HepG2 (cell line): Measurements from ENCODE around the gene AHCY. TPM values are rescaled to one million over a fixed set of nuclear protein-coding genes. Genes with fewer than 3 reads are reported as not detected.

Experiments used
- AGO2 ChIP-seq: fragments of 200-400 bp; formaldehyde crosslinking; optimal IDR thresholded peaks from 2 replicates; pipeline ENCODE3; 2017; ENCODE audit warnings: mild to moderate bottlenecking, low read depth, low read length, moderate library complexity
- ARNT ChIP-seq: fragments of 450-650 bp; IDR thresholded peaks from 2 replicates; pipeline ENCODE4 v1.6.1; 2017
- ASH2L ChIP-seq: fragments of 300-600, 200-600 bp; sonication (generic); IDR thresholded peaks from 2 replicates; pipeline ENCODE4 v1.7.0; 2017; ENCODE audit warnings: low read depth, mild to moderate bottlenecking, moderate library complexity, mixed read lengths, low read length; ENCODE audit not compliant: insufficient read length
- ATRX ChIP-seq: sonication (generic); formaldehyde crosslinking; IDR thresholded peaks from 2 replicates; pipeline ENCODE4 v1.4.0; 2020; ENCODE audit warnings: missing genetic modification reagents, borderline replicate concordance
- BCL6 ChIP-seq: IDR thresholded peaks from 2 replicates; pipeline ENCODE4 v1.6.1; 2016; ENCODE audit warnings: missing genetic modification reagents, missing compliant biosample characterization
- CBX1 ChIP-seq: IDR thresholded peaks from one replicate; pipeline ENCODE4 v1.6.1; 2016; ENCODE audit warnings: antibody characterized with exemption, low read depth
- HNF4A ChIP-seq: sonication (generic); formaldehyde crosslinking; IDR thresholded peaks from 2 replicates; pipeline ENCODE4 v1.4.0; 2020; ENCODE audit warnings: missing genetic modification reagents
- KMT2A ChIP-seq: sonication (generic); formaldehyde crosslinking; IDR thresholded peaks from 2 replicates; pipeline ENCODE4 v1.4.0; 2020; ENCODE audit warnings: missing genetic modification reagents
- MYPOP ChIP-seq: sonication (generic); formaldehyde crosslinking; IDR thresholded peaks from 2 replicates; pipeline ENCODE4 v1.8.1; 2023; ENCODE audit warnings: mild to moderate bottlenecking, moderate library complexity, missing genetic modification reagents
- RFX1 ChIP-seq: fragments of 450-650 bp; IDR thresholded peaks from 2 replicates; pipeline ENCODE4 v1.6.1; 2017
- SCMH1 ChIP-seq: sonication (generic); formaldehyde crosslinking; IDR thresholded peaks from 2 replicates; pipeline ENCODE4 v1.9.0; 2021; ENCODE audit warnings: missing genetic modification reagents, mild to moderate bottlenecking, borderline replicate concordance
- SMARCE1 ChIP-seq: fragments of 450-650 bp; IDR thresholded peaks from 2 replicates; pipeline ENCODE4 v1.6.1; 2017; ENCODE audit warnings: borderline replicate concordance
- SRSF9 ChIP-seq: fragments of 200-400 bp; formaldehyde crosslinking; IDR thresholded peaks from 2 replicates; pipeline ENCODE4 v1.6.1; 2018; ENCODE audit warnings: borderline replicate concordance, mild to moderate bottlenecking, low read depth, low read length; ENCODE audit not compliant: insufficient read depth, poor library complexity, severe bottlenecking
- YEATS4 ChIP-seq: sonication (generic); formaldehyde crosslinking; IDR thresholded peaks from 2 replicates; pipeline ENCODE4 v1.4.0; 2020; ENCODE audit warnings: missing genetic modification reagents, borderline replicate concordance
- ZFP90 ChIP-seq: sonication (generic); formaldehyde crosslinking; IDR thresholded peaks from 2 replicates; pipeline ENCODE4 v1.8.0; 2022; ENCODE audit warnings: missing genetic modification reagents, mild to moderate bottlenecking, inconsistent platforms, borderline replicate concordance
- ZFX ChIP-seq: sonication (generic); formaldehyde crosslinking; IDR thresholded peaks from 2 replicates; pipeline ENCODE4 v1.4.0; 2020; ENCODE audit warnings: mild to moderate bottlenecking, low read depth, missing genetic modification reagents, moderate library complexity
- ZMAT3 ChIP-seq: sonication (generic); formaldehyde crosslinking; conservative IDR thresholded peaks from 2 replicates; pipeline ENCODE4 v1.7.0; 2021; ENCODE audit warnings: missing genetic modification reagents
- ZNF460 ChIP-seq: sonication (generic); formaldehyde crosslinking; IDR thresholded peaks from 2 replicates; pipeline ENCODE4 v1.5.1; 2020; ENCODE audit warnings: missing genetic modification reagents, mild to moderate bottlenecking, borderline replicate concordance
- ZNF496 ChIP-seq: sonication (generic); formaldehyde crosslinking; IDR thresholded peaks from 2 replicates; pipeline ENCODE4 v1.8.1; 2023; ENCODE audit warnings: mild to moderate bottlenecking, moderate library complexity, missing genetic modification reagents; ENCODE audit not compliant: insufficient replicate concordance
- ZNF567 ChIP-seq: sonication (generic); formaldehyde crosslinking; IDR thresholded peaks from 2 replicates; pipeline ENCODE4 v1.8.1; 2023; ENCODE audit warnings: mild to moderate bottlenecking, missing genetic modification reagents, borderline replicate concordance
- ZNF576 ChIP-seq: sonication (generic); formaldehyde crosslinking; IDR thresholded peaks from 2 replicates; pipeline ENCODE4 v1.4.0; 2020; ENCODE audit warnings: mild to moderate bottlenecking, missing genetic modification reagents
- ZNF672 ChIP-seq: sonication (generic); formaldehyde crosslinking; IDR thresholded peaks from 2 replicates; pipeline ENCODE4 v1.8.1; 2022; ENCODE audit warnings: missing genetic modification reagents
- ZNF839 ChIP-seq: sonication (generic); formaldehyde crosslinking; IDR thresholded peaks from 2 replicates; pipeline ENCODE4 v1.4.0; 2020; ENCODE audit warnings: missing genetic modification reagents, mild to moderate bottlenecking, borderline replicate concordance
- ZSCAN31 ChIP-seq: sonication (generic); formaldehyde crosslinking; IDR thresholded peaks from 2 replicates; pipeline ENCODE4 v1.5.0; 2020; ENCODE audit warnings: low read depth, mild to moderate bottlenecking, missing genetic modification reagents
- polyA plus RNA-seq, 8 experiments: library from polyadenylated mRNA; depleted of rRNA in 3 of 8; stranded (reverse) in 7 of 8; unstranded in 1 of 8; fragments of >200 nt; fragmentation: Illumina TruSeq in 4 of 8; extraction: Trizol in 4 of 8; gene quantifications; 2 replicates each; pipeline versions ENCODE4 v1.2.1 to v1.2.3, GENCODE V29; 2011 to 2016; ENCODE audit warnings: low read depth in 4 of 8, missing spikeins in 1 of 8, mixed read lengths in 1 of 8; ENCODE audit not compliant: insufficient read depth in 1 of 8
- total RNA-seq, 5 experiments: library from RNA; depleted of rRNA; stranded (reverse); fragments of >200 nt; fragmentation: Illumina TruSeq; extraction: Trizol; gene quantifications; 2 replicates each; pipeline ENCODE4 v1.2.3, GENCODE V29; 2016; ENCODE audit warnings: low read depth in 1 of 5
- TF ChIP-seq, protein P1 (sequence below): sonication (generic); formaldehyde crosslinking; IDR thresholded peaks from 2 replicates; pipeline ENCODE4 v1.8.1; 2022; ENCODE audit warnings: mild to moderate bottlenecking, missing genetic modification reagents
- TF ChIP-seq, protein P2 (sequence below): sonication (generic); formaldehyde crosslinking; IDR thresholded peaks from 2 replicates; pipeline ENCODE4 v1.9.0; 2021; ENCODE audit warnings: missing genetic modification reagents, borderline replicate concordance

Gene AHCY
- total and polyA plus RNA-seq, 2 of the 13 experiments (the other 11 are each of a cell fraction or from before 2014, with no cell fraction given), result 407 to 419 TPM

GRCh38 chr20:34311118-34312023, 8.2 kb upstream of the AHCY start (continued):
- TF ChIP-seq ZMAT3 (peak; percentile 87), ZNF460 (CRISPR knock-in tag) (no peak; the same call in 1 of the 2 replicates), SMARCE1 (no peak), ZNF567 (CRISPR knock-in tag) (no peak), ATRX (CRISPR knock-in tag) (no peak), BCL6 (peak; percentile 97), ZFX (peak; percentile 86), MYPOP (CRISPR knock-in tag) (peak; percentile 95), KMT2A (peak; percentile 75), AGO2 (peak; percentile 27), CBX1 (peak; percentile 75), ZNF576 (CRISPR knock-in tag) (no peak), SRSF9 (no peak), SCMH1 (CRISPR knock-in tag) (no peak), RFX1 (no peak), HNF4A (CRISPR knock-in tag) (peak; percentile 99), ZFP90 (CRISPR knock-in tag) (no peak; the same call in 1 of the 2 replicates), ZNF839 (CRISPR knock-in tag) (no peak), YEATS4 (peak; percentile 77), ZNF672 (CRISPR knock-in tag) (0 out of 2 replicates have a peak, but pooled peaks have one; percentile 68), ASH2L (peak; percentile 85), ZSCAN31 (peak; percentile 83; the same call in 1 of the 2 replicates), ARNT (no peak), ZNF496 (CRISPR knock-in tag) (no peak)
- TF ChIP-seq, protein P1, sequence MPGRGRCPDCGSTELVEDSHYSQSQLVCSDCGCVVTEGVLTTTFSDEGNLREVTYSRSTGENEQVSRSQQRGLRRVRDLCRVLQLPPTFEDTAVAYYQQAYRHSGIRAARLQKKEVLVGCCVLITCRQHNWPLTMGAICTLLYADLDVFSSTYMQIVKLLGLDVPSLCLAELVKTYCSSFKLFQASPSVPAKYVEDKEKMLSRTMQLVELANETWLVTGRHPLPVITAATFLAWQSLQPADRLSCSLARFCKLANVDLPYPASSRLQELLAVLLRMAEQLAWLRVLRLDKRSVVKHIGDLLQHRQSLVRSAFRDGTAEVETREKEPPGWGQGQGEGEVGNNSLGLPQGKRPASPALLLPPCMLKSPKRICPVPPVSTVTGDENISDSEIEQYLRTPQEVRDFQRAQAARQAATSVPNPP (CRISPR knock-in tag), result no peak
- TF ChIP-seq, protein P2, sequence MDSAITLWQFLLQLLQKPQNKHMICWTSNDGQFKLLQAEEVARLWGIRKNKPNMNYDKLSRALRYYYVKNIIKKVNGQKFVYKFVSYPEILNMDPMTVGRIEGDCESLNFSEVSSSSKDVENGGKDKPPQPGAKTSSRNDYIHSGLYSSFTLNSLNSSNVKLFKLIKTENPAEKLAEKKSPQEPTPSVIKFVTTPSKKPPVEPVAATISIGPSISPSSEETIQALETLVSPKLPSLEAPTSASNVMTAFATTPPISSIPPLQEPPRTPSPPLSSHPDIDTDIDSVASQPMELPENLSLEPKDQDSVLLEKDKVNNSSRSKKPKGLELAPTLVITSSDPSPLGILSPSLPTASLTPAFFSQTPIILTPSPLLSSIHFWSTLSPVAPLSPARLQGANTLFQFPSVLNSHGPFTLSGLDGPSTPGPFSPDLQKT (CRISPR knock-in tag), result no peak
